ENCODE data around the gene LTBP3. TPM values are rescaled to one million over a fixed set of nuclear protein-coding genes. Genes with fewer than 3 reads are reported as not detected.

LTBP3 gene
- total and polyA plus RNA-seq, 11 donors, result 26.3 to 125 (median 75.6) TPM

DNA sequence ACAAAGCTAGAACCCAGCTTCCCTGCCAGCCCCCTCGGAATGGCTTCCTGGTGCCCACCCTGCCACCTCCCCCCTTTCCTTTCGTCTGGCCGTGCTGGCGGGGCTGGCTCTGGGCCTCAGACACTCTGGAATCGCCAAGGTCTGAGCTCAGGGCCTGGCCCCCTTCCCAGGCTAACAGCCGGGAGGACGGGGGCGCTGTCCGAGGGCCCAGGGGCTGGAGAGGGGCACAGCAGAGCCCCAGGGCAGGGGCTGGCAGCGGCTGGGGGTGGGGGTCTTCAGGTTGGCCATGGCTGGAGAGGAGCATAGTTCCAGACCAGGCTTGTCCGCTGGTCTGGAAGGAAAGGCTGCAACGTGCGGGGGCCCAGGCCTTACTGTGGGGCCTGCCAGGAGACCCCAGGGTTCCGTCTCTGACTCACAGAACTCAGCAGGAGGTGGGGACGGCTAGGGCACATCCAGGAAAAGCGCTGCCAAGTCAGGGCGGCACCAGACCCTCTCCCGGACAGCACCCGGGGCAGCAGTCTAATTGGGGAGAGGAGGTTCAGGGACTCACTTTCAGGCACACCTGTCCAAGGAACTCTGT lies 861 bp upstream of the LTBP3 start:
- DNase-seq (peak; percentile 79 to 87 (median 82)), ATAC-seq (peak; percentile 43 to 73 (median 61))
- Histone ChIP-seq H3K4me3 (peak overlapping the region in 10 of 12 donors; percentile 49 to 85 (median 67)), H3K9me3 (no peaks in the 10 kb centered on the region), H3K27me3 (no peaks in the 10 kb centered on the region), H3K27ac (peak overlapping the region; percentile 86 to 99 (median 96)), H3K36me3 (peaks cover 0 to 1% (median 0%) of the 10 kb centered on the region in 9 donors), H3K4me1 (peaks cover 6 to 71% (median 62%) of the 10 kb centered on the region in 12 donors)
- no peak for TF ChIP-seq POLR2A (IDR thresholded peaks at IDR 0.05)
- TF ChIP-seq, protein P1, sequence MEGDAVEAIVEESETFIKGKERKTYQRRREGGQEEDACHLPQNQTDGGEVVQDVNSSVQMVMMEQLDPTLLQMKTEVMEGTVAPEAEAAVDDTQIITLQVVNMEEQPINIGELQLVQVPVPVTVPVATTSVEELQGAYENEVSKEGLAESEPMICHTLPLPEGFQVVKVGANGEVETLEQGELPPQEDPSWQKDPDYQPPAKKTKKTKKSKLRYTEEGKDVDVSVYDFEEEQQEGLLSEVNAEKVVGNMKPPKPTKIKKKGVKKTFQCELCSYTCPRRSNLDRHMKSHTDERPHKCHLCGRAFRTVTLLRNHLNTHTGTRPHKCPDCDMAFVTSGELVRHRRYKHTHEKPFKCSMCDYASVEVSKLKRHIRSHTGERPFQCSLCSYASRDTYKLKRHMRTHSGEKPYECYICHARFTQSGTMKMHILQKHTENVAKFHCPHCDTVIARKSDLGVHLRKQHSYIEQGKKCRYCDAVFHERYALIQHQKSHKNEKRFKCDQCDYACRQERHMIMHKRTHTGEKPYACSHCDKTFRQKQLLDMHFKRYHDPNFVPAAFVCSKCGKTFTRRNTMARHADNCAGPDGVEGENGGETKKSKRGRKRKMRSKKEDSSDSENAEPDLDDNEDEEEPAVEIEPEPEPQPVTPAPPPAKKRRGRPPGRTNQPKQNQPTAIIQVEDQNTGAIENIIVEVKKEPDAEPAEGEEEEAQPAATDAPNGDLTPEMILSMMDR (IDR thresholded peaks at IDR 0.05), result peak in 3 of 12 donors; percentile 9 to 24 (median 17)
- intact Hi-C loops (cut with DNase I), result loop anchor here in 1 of 10 donors (1.0 kb wide), 1 partner anchor 18 kb away; no protein-coding TSS in a partner anchor
- 34 to 46% (median 39%) methylated on average over 12 to 19 of the region's 19 CpGs for WGBS, 4 donors

GRCh38 chr11:65557280-65558001 lies 718 bp downstream of the LTBP3 start:
- Histone ChIP-seq H3K4me1 (peaks cover 6 to 78% (median 63%) of the 10 kb centered on the region in 12 donors), H3K36me3 (peaks cover 0 to 16% (median 4%) of the 10 kb centered on the region in 9 donors), H3K9me3 (no peaks in the 10 kb centered on the region), H3K4me3 (peak overlapping the region; percentile 49 to 85 (median 67)), H3K27ac (peak overlapping the region; percentile 86 to 99 (median 96)), H3K27me3 (no peaks in the 10 kb centered on the region)
- ATAC-seq, result no peak
- DNase-seq, result peak in 2 of 5 donors; percentile 55 to 60
- WGBS, 4 donors, result 2 to 4% (median 2%) methylated on average over 13 to 47 of the region's 47 CpGs
- TF ChIP-seq, protein P1 (IDR thresholded peaks at IDR 0.05), result no peak
- no peak for TF ChIP-seq POLR2A (IDR thresholded peaks at IDR 0.05)
- intact Hi-C loops (cut with DNase I), result loop anchor here in 1 of 10 donors (1.0 kb wide), 1 partner anchor 16 kb away; no protein-coding TSS in a partner anchor

DNA sequence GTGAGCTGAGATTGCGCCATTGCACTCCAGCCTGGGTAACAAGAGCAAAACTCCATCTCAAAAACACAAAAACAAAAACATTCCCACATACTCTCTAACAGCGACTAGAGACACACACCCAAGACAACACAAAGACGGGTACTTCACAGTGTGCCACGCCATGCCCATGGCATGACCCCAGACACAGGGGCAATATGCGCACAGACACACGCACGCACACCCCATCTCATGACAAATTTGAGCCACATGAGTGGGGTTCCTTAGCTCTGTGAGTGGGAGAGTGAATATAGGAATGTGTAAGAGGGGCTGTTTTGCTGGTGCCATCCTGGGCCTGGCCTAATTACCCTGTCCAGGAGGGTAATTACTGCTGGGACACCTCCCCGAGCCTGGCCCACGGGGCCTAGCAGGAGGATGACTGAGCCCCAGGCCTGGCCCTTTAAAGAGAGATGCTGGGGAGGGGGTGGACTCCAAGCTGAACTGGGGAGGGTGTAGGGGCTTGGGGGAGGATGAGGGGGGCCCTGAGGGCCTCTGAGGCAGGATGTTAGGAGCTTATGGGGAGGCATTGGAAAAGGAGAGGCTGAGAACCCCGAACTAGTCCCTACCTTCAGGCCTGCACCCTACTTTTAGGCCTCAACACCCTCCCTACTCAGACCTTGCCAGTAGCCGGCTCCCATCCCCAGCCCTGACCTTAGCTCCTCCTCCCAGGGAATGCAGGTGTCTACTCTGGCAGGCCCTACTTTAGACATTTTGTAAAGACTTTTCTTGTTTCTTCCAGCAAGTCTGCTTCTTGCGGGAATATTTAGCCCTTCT lies 1.5 kb downstream of the LTBP3 start:
- WGBS, 4 donors, result 76 to 82% (median 79%) methylated on average over 12 of the region's 12 CpGs
- ATAC-seq (no peak), DNase-seq (peak in 1 of 5 donors; percentile 7)
- Histone ChIP-seq H3K4me3 (peak overlapping the region in 11 of 12 donors; percentile 58 to 85 (median 68)), H3K4me1 (peaks cover 6 to 84% (median 64%) of the 10 kb centered on the region in 12 donors), H3K27ac (peak overlapping the region; percentile 86 to 99 (median 96)), H3K36me3 (peaks cover 0 to 22% (median 10%) of the 10 kb centered on the region in 9 donors), H3K27me3 (no peaks in the 10 kb centered on the region), H3K9me3 (no peaks in the 10 kb centered on the region)
- intact Hi-C loops (cut with DNase I), result no loop called here
- no peak for TF ChIP-seq POLR2A (IDR thresholded peaks at IDR 0.05)
- TF ChIP-seq, protein P1 (IDR thresholded peaks at IDR 0.05), result no peak

Data from heart left ventricle (tissue), 16 donors.